Iris pigment epithelial cell (primary cell): Measurements from ENCODE around the gene GNB1.

Experiments
- DNase-seq: peaks from one replicate; pipeline ENCODE4 v3.0.0-alpha.2; 2011; ENCODE audit warnings: low read depth

GNB1 gene

DNA sequence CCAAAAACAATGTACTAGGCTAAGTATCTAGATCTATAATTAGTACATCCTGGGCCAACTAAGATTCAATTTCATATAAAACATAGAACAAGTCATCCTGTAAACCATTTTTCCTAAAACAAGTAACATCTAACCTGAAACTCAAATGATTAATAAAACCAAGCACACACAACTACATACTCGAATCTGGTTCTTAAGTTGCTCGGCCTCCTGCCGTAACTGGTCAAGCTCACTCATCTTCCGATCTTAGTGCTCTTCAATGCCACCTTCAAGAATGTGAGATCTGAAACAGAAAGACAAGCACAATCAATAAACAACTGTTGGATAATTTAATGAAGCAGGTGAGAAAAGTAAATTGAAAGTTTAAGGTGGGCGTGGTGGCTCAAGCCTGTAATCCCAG lies 65.7 kb downstream of the GNB1 start:
- DNase-seq: no peak

DNA sequence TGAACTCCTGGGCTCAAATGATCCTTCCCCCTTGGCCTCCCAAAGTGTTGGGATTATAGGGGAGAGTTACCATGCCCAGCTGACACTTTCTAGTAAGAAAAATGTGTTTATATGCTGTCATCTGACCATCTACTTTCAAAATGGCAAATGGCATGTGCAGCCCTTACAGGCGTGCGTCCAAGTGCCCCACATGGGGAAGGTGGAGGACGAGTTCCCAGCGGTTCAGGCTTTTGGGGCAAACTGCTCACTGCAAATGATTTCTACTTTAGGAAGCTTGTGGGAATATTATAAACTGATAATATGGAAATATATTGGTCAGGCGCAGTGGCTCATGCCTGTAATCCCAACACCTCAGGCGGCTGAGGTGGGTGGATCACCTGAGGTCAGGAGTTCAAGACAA lies 71.1 kb downstream of the GNB1 start:
- DNase-seq: no peak

DNA sequence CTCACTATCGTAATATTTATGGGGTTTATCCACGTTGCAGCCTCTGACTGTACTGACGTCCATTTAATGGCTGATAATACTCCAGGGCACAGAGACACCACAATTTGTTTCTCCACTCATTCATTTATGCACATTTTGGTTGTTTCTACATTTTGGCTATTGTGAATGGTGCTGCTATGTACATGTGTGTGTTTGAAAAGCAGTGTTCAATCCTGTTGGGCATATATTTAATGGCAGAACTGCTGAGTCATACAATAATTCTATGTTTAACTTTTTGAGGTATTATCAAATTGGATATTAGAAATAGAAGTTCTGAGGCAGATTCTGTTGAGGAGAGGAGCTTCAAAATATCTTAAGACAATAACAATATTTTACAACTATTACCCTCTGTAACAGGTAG lies 73.7 kb downstream of the GNB1 start:
- no peak for DNase-seq

DNA sequence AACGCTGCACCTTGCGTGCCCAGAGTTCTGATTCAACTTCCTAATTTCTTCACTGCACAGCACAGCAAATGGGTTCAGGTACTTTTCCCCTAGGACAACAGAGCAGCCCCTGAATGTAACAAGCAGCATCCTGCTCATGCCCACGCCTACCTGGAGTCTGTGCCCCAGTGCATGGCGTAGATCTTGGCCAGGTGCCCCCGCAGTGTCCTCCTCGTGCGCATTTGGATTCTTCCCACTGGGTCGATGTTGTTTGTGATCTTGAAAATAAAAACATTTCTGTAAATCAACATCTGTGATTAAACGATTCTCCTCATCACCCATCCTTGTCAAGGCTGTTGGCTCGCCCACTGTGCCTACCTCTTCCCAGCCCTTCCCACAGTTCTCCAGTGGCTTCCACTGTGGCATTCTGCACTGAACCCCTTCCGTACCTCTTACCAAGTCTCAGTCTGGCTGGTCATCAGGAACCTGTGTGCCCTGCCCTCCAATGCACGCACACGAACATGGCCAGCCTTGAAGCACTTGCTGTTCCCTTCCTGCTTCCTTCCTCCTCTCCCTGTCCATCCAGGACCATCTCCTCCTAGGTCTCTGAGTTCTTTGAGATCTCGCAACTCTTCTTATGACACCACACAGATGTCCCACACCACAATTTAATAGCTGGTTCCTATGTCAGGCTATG lies 75.1 kb downstream of the GNB1 start:
- DNase-seq: no peak

GRCh38 chr1:1809489-1809888 lies 81.4 kb downstream of the GNB1 start:
- DNase-seq: no peak

DNA sequence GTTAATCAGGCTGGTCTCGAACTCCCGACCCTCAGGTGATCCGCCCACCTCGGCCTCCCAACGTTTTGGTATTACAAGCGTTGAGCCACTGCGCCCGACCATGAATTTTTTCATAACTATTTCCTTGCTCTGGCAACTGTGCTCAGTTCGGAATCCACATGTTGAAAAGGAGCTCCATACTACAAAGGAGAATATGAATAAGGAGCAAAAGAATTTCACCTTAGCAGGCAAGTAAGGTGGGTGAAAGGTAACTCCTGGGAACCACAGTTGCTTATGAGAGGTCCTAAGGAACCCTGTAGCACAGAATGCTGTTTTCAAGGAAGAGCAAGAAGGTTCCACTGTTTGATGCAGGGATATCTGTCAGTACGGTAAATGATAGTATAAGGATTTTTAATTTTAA lies 82.7 kb downstream of the GNB1 start:
- DNase-seq: no peak

DNA sequence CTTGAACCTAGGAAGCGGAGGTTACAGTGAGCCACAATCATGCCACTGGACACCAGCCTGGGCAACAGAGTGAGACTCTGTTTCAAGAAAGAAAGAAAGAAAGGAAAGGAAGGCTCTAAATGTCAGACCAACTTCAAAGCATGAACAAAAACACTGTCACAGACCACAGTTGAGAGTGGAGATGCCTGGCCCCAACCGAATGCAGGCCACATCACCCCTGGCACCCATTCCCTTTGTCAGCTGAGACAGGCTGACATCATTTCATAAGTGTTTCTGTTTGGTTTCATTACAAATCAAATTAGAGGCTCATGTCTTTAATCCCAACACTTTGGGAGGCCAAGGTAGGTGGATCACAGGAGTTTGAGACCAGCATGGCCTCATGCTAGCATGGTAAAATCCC lies 84.0 kb downstream of the GNB1 start:
- DNase-seq: peak; percentile 32

DNA sequence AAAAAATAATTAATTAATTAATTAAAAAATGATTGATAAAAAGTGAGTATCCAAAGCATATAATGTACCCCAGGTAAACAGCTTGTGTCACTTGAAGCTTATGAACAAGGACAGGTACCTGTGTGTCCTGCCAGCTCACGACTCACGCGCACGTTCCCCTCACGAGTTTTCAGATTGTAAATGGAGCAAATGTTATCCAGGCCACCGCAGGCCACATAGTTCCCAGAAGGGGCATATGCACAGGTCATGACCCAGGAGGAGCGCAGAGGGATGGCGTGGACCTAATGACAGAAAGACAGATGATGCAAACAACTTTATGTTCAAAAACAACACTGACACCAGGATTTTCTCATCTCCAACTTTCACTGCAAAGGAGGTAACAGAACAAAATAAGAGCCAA lies 86.6 kb downstream of the GNB1 start:
- no peak for DNase-seq

GRCh38 chr1:1802871-1803270 lies 88.0 kb downstream of the GNB1 start:
- no peak for DNase-seq

DNA sequence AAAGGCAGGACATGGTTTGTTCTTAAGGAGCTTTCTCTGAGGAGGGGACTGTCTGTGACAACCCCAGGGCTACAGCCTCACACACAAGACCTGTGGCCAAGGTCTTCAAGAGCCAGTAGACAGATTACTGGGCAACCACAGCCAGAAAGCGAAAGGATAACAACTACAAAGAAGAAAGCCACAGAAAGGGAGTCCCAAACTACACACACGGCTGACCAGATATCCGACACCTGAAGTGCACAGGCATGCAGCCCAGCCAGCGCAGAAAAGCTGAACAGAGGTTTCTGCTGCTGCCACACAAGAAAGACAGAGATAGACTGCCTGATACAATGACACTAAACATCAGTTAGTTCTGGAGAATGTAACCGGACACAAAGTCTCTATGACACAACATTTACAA lies 91.2 kb downstream of the GNB1 start:
- DNase-seq: no peak

DNA sequence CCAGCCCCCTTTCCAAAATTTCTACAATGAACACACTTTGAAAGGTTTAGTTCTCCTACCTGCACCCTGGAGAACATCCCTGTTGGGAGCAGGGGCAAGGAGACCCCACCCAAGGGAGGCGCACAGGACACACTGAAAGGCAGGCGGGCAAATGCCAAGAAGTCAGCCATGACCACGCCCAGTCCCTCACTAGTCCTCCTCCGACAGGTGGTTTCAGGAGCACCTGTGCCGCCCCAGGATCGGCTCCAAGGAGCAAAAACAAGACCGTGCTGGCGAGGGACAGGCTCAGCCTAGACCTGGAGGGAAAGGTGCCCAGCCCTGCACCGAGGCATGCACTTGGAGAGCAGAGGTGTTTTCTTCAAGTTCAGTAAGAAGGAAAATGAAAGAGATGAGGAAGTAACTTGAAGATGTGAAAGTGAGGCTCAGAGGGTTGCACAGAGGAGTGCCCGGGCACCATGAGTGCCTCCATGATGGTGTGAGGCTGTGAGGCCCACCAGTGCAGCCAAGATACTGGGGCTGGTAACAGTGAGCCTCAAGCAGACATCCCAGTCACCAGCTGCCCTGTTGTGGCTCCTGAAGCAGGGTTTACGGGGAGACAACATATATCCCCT lies 93.1 kb downstream of the GNB1 start:
- DNase-seq: no peak

- no peak for DNase-seq
Observed at GRCh38 chr1:1796466-1796865, 94.4 kb downstream of the GNB1 start.

DNA sequence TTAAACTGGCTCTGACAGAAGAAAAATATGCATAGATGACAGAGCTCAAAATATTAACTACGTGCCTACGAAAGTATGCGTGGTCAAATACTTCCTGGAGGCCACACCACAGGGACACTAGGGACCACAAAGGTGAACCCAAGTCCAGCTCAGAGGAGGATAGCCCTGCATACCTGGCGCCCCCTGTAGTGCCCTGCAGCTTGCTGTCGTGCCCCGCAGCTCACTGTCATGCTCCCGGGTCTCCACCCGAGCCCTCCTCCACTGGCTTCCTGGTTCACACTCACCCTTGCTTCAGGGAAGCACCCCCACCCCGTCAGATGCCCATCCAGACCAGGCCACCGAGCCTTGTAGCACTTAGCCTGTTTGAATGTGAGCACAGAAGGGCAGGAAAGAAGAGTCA lies 95.9 kb downstream of the GNB1 start:
- DNase-seq: no peak

GRCh38 chr1:1793481-1794244 lies 97.2 kb downstream of the GNB1 start:
- DNase-seq: no peak

DNA sequence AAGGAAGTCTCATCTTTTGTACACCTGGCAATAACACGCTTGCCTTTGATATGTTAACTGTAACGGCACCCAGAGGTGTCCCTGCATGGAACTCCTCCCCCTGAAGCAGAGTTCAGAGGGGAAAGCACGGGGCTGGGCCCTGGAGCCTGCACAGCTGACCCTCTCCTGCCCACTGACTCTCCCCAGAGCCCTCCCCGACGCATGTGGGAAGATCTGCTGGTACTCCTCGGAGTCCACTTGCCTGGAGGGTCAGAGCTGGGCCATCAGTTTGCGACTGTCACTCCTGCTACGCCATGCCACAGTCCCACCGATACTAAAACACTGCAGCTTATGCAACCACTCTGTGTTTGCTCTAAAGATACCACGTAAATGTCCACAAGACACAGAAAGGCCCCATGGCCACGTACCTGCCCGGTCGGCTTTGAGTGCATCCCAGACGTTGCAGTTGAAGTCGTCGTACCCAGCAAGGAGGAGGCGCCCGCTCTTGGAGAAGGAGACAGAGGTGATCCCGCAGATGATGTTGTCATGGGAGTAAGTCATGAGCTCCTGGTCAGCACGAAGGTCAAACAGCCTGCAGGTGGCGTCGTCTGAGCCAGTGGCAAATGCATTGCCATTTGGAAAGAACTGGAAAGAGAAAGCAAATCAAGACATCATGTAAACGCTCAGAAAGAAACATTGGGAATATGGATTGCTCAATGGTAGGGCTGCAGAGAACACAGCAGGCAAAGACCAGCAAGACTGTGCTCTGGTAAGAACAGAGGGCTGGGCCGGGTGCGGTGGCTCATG lies 102.0 kb downstream of the GNB1 start:
- DNase-seq: peak; percentile 37

- DNase-seq: no peak
Observed at GRCh38 chr1:1788136-1788535, 102.8 kb downstream of the GNB1 start.

GRCh38 chr1:1786836-1787605 lies 103.9 kb downstream of the GNB1 start:
- no peak for DNase-seq

DNA sequence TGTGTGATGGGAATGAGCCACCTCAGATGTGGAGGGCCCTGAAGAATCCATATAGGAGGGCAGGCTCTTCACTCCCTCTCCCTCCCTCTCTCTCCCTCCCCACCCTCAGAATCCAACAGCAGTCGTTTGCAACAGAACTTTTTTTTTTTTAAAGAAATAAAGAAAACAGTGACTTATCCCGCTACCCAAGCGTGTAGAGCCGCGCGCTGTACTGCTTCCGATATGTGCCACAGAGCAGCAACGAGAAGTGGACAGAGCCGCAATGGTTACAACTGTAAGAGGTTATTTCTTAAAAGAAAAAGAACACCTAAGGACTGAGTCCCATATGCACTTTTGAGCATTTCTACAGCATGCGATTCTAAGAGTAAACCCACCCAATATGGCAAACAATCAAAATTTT lies 105.2 kb downstream of the GNB1 start:
- DNase-seq: no peak

GRCh38 chr1:1784933-1785332 lies 106.0 kb downstream of the GNB1 start:
- DNase-seq: no peak

DNA sequence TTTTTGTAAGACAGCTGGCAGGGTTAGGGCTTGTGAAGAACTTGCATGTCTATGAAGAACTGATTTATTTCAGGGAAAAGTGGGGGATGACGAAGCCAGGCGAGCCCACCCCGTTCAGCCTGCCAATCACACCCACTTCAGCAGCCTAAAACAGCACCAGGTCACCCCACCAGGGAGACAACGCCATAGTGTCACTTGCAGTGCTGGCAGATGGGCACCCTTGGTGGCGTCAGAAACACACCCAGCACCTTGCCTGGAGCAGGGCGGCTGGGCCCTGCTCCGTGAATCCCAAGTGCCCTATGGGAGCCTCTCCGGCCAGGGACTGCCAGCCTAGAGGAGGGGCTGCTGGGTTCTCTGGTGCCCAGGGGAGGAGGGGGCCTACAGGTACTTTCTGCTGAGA lies 107.6 kb downstream of the GNB1 start:
- DNase-seq: no peak

GRCh38 chr1:1782399-1783221 lies 108.3 kb downstream of the GNB1 start:
- DNase-seq: peak; percentile 69
